Measurements from ENCODE around the gene NEURL4. TPM values are rescaled to one million over a fixed set of nuclear protein-coding genes. Genes with fewer than 3 reads are reported as not detected.

NEURL4 gene
- total and polyA plus RNA-seq, 8 donors = 6.9 to 84.0 (median 24.8) TPM

- Histone ChIP-seq H3K4me3 (peak overlapping the region; percentile 43 to 60 (median 54)), H3K4me1 (peaks cover 20 to 43% (median 35%) of the 10 kb centered on the region in 4 donors), H3K36me3 (peaks cover 0 to 21% (median 4%) of the 10 kb centered on the region in 4 donors), H3K9me3 (no peaks in the 10 kb centered on the region), H3K27me3 (peaks cover 0 to 40% (median 16%) of the 10 kb centered on the region in 3 donors), H3K27ac (peak overlapping the region in 4 of 5 donors; percentile 81 to 92 (median 84))
- DNase-seq = peak in 1 of 2 donors; percentile 42
- 28 to 55% (median 52%) methylated on average over 4 to 6 of the region's 6 CpGs for WGBS, 5 donors
- TF ChIP-seq CTCF (IDR thresholded peaks at IDR 0.05) (no peak), POLR2AphosphoS5 (IDR thresholded peaks at IDR 0.05) (peak in 1 of 3 donors; percentile 27), POLR2A (IDR thresholded peaks at IDR 0.05) (no peak)
- intact Hi-C loops (cut with DNase I; ENCODE audit: low total_unique reads) = no loop called here
Measured at GRCh38 chr17:7282752-7283321, 46.3 kb downstream of the NEURL4 start.

DNA sequence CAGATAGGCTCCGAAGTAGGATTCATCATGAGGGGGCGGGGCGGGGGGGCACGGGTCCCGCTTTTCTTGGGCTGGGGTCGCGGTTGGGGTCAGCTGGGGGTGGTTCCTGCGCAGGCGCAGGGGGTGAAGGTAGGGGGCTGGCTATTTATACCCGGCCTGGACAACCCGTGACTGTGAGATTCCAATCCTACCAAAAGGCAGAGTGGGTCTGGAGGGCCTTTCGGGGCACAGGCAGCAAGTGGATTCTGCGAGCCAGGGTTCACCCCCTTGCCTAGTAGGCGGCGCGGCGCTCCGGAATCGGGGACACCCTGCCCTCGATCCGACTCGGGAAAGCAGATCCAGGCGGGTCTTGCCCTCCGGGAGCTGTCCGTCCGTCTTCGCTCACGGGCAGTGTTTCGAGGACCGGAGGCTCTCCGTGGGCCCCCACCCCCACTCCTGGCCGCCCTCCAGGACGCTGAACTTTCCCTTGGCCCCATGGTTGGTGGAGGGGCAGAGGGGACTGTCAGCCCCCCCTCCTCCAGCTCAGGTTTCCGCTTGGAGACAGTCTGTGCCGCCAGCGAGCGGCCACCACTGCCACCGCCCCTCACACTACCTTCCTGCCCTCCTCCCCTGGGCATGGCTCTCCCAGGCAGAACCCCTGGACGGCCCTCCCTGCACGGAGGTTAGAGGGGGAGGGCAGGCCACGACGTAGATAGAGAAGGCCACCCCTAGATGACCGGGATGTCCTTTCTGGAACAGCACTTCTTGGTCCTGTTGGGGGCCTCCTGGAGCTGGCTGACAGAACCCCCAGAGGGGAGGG lies 47.0 kb downstream of the NEURL4 start:
- peak overlapping the region; percentile 40 to 92 (median 83) for H3K27ac ChIP-seq
- intact Hi-C loops (cut with DNase I; ENCODE audit: low total_unique reads) = no loop called here

DNA sequence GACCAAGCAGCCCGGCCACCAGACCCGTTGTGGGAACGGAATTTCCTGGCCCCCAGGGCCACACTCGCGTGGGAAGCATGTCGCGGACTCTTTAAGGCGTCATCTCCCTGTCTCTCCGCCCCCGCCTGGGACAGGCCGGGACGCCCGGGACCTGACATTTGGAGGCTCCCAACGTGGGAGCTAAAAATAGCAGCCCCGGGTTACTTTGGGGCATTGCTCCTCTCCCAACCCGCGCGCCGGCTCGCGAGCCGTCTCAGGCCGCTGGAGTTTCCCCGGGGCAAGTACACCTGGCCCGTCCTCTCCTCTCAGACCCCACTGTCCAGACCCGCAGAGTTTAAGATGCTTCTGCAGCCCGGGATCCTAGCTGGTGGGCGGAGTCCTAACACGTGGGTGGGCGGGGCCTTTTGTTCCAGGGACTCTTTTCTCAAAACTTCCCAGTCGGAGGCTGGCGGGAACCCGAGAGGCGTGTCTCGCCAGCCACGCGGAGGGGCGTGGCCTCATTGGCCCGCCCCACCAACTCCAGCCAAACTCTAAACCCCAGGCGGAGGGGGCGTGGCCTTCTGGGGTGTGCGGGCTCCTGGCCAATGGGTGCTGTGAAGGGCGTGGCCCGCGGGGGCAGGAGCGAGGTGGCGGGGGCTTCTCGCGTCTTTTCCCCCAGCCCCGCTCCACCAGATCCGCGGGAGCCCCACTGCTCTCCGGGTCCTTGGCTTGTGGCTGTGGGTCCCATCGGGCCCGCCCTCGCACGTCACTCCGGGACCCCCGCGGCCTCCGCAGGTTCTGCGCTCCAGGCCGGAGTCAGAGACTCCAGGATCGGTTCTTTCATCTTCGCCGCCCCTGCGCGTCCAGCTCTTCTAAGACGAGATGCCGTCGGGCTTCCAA lies 47.8 kb downstream of the NEURL4 start, which contains the start of gene SLC2A4:
SLC2A4 (plus strand) TSS at position 645 of the 879 bp plus-strand sequence; CDS start at position 862, 217 bp downstream.
- DNase-seq = peak; percentile 96 to 97
- peak within 1 kb of the TSS; percentile 48 to 92 (median 83) for H3K27ac ChIP-seq
- 0 to 1% (median 1%) methylated on average over 42 to 71 of the region's 71 CpGs for WGBS, 5 donors
- peaks cover 0 to 21% (median 4%) of the 10 kb centered on the region in 4 donors for H3K36me3 ChIP-seq
- TF ChIP-seq CTCF (IDR thresholded peaks at IDR 0.05) = no peak
- TF ChIP-seq EP300 (IDR thresholded peaks at IDR 0.05) = peak; percentile 59
- TF ChIP-seq POLR2AphosphoS5 (IDR thresholded peaks at IDR 0.05) = peak in 2 of 3 donors; percentile 2 to 73
- H3K4me3 ChIP-seq = peak within 1 kb of the TSS; percentile 43 to 60 (median 54)
- intact Hi-C loops (cut with DNase I; ENCODE audit: low total_unique reads) = no loop called here
- H3K27me3 ChIP-seq = peaks cover 0 to 35% (median 16%) of the 10 kb centered on the region in 3 donors
- peaks cover 20 to 43% (median 35%) of the 10 kb centered on the region in 4 donors for H3K4me1 ChIP-seq
- H3K9me3 ChIP-seq = no peaks in the 10 kb centered on the region

More for the DNA sequence above, 47.0 kb downstream of the NEURL4 start:
- TF ChIP-seq POLR2AphosphoS5 (IDR thresholded peaks at IDR 0.05) (no peak), POLR2A (IDR thresholded peaks at IDR 0.05) (no peak), CTCF (IDR thresholded peaks at IDR 0.05) (no peak), EP300 (IDR thresholded peaks at IDR 0.05) (no peak)
- DNase-seq = peak in 1 of 2 donors; percentile 67
- H3K4me3 ChIP-seq = peak overlapping the region; percentile 43 to 60 (median 54)
- H3K36me3 ChIP-seq = peaks cover 0 to 21% (median 4%) of the 10 kb centered on the region in 4 donors
- H3K4me1 ChIP-seq = peaks cover 20 to 43% (median 35%) of the 10 kb centered on the region in 4 donors
- H3K9me3 ChIP-seq = no peaks in the 10 kb centered on the region
- peaks cover 0 to 39% (median 16%) of the 10 kb centered on the region in 3 donors for H3K27me3 ChIP-seq
- WGBS, 5 donors = 3 to 12% (median 5%) methylated on average over 31 to 43 of the region's 43 CpGs

Data from stomach (tissue), 9 donors.